Measurements from ENCODE around the gene ZPLD1. TPM values are rescaled to one million over a fixed set of nuclear protein-coding genes. Genes with fewer than 3 reads are reported as not detected.

ZPLD1 gene
- total RNA-seq, 1 donor from 2014 or later, result 0.45 TPM

DNA sequence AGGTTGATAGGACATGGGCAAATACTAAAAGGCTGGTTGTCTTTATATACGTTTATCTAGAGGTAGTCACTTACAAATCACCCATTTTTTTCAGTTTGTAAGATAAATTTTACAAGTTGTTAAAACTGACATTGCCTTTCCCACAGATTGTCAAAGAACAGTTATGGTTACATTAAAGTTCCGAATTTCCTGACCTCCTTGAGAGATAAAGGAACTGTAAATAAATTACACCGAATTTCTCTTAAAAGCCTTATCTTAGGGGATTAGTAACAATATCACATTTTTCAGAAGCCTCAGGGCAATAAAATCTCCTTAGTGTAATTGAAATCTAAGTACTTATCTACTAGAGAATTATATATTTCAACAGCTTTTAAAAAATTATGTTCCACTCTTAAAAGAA lies 49.5 kb downstream of the ZPLD1 start:
- Histone ChIP-seq H3K27ac (ENCODE audit: low read depth, low read length) (no peak overlapping the region), H3K4me3 (ENCODE audit: insufficient read depth, low read depth, low read length) (no peak overlapping the region), H3K79me2 (ENCODE audit: insufficient read depth, low read length) (no peaks in the 10 kb centered on the region), H3K9me3 (ENCODE audit: insufficient read depth, low read depth, low read length) (no peaks in the 10 kb centered on the region), H2AFZ (ENCODE audit: low read depth, low read length) (no peak overlapping the region), H3K4me2 (ENCODE audit: low read length) (no peak overlapping the region), H3K4me1 (ENCODE audit: insufficient read depth, low read length) (no peaks in the 10 kb centered on the region), H4K20me1 (ENCODE audit: insufficient read depth, low read length) (no peaks in the 10 kb centered on the region), H3K36me3 (ENCODE audit: insufficient read depth, low read length) (no peaks in the 10 kb centered on the region), H3K9ac (ENCODE audit: low read length) (no peak overlapping the region), H3K27me3 (ENCODE audit: insufficient read depth, low read length) (no peaks in the 10 kb centered on the region)
- H3K4me1 Mint-ChIP-seq (ENCODE audit: low read depth, unreplicated experiment), result no peaks in the 10 kb centered on the region
- H3K4me3 Mint-ChIP-seq (ENCODE audit: unreplicated experiment), result no peak overlapping the region
- no peaks in the 10 kb centered on the region for H3K27me3 Mint-ChIP-seq (ENCODE audit: low read depth, unreplicated experiment)
- H3K27ac Mint-ChIP-seq (ENCODE audit: unreplicated experiment), result no peak overlapping the region
- no peaks in the 10 kb centered on the region for H3K36me3 Mint-ChIP-seq (ENCODE audit: low read depth, unreplicated experiment)
- FAIRE-seq (no peak), DNase-seq (ENCODE audit: low read depth) (no peak)
- H3K9me3 Mint-ChIP-seq (ENCODE audit: unreplicated experiment), result no peaks in the 10 kb centered on the region
- TF ChIP-seq, protein P1, sequence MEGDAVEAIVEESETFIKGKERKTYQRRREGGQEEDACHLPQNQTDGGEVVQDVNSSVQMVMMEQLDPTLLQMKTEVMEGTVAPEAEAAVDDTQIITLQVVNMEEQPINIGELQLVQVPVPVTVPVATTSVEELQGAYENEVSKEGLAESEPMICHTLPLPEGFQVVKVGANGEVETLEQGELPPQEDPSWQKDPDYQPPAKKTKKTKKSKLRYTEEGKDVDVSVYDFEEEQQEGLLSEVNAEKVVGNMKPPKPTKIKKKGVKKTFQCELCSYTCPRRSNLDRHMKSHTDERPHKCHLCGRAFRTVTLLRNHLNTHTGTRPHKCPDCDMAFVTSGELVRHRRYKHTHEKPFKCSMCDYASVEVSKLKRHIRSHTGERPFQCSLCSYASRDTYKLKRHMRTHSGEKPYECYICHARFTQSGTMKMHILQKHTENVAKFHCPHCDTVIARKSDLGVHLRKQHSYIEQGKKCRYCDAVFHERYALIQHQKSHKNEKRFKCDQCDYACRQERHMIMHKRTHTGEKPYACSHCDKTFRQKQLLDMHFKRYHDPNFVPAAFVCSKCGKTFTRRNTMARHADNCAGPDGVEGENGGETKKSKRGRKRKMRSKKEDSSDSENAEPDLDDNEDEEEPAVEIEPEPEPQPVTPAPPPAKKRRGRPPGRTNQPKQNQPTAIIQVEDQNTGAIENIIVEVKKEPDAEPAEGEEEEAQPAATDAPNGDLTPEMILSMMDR (IDR thresholded peaks at IDR 0.05; ENCODE audit: insufficient read depth, low read depth, low read length), result no peak
- no peak for TF ChIP-seq EZH2 (IDR thresholded peaks at IDR 0.05; ENCODE audit: insufficient read depth, low read length)

DNA sequence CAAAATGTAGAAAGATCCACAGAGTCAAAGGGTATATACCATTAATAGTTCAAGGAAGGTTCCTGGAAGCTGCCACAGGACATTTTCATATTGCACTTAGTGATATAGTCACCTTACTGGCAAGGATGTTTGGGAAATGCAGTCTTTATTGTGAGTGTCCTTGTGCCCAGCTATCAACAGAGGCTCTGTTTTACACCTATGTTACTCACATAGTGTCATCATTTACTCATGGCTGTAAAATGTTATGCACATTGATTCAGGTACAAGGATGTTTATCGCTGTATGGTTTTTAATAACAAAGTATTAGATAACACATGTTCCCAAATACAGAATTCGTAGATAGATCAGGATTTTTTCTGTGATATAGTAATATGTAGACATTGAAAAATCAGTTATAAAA lies 50.9 kb downstream of the ZPLD1 start:
- Histone ChIP-seq H3K9me3 (ENCODE audit: insufficient read depth, low read depth, low read length) (no peaks in the 10 kb centered on the region), H3K27ac (ENCODE audit: low read depth, low read length) (no peak overlapping the region), H3K4me3 (ENCODE audit: insufficient read depth, low read depth, low read length) (no peak overlapping the region), H2AFZ (ENCODE audit: low read depth, low read length) (no peak overlapping the region), H3K4me2 (ENCODE audit: low read length) (no peak overlapping the region), H3K79me2 (ENCODE audit: insufficient read depth, low read length) (no peaks in the 10 kb centered on the region), H3K9ac (ENCODE audit: low read length) (no peak overlapping the region), H3K36me3 (ENCODE audit: insufficient read depth, low read length) (no peaks in the 10 kb centered on the region), H3K27me3 (ENCODE audit: insufficient read depth, low read length) (no peaks in the 10 kb centered on the region), H3K4me1 (ENCODE audit: insufficient read depth, low read length) (no peaks in the 10 kb centered on the region), H4K20me1 (ENCODE audit: insufficient read depth, low read length) (no peaks in the 10 kb centered on the region)
- DNase-seq (ENCODE audit: low read depth) (no peak), FAIRE-seq (no peak)
- TF ChIP-seq EZH2 (IDR thresholded peaks at IDR 0.05; ENCODE audit: insufficient read depth, low read length), result no peak
- TF ChIP-seq, protein P1 (IDR thresholded peaks at IDR 0.05; ENCODE audit: insufficient read depth, low read depth, low read length), result no peak
- Mint-ChIP-seq H3K9me3 (ENCODE audit: unreplicated experiment) (no peaks in the 10 kb centered on the region), H3K27me3 (ENCODE audit: low read depth, unreplicated experiment) (no peaks in the 10 kb centered on the region), H3K4me1 (ENCODE audit: low read depth, unreplicated experiment) (no peaks in the 10 kb centered on the region), H3K36me3 (ENCODE audit: low read depth, unreplicated experiment) (no peaks in the 10 kb centered on the region), H3K4me3 (ENCODE audit: unreplicated experiment) (no peak overlapping the region), H3K27ac (ENCODE audit: unreplicated experiment) (no peak overlapping the region)

DNA sequence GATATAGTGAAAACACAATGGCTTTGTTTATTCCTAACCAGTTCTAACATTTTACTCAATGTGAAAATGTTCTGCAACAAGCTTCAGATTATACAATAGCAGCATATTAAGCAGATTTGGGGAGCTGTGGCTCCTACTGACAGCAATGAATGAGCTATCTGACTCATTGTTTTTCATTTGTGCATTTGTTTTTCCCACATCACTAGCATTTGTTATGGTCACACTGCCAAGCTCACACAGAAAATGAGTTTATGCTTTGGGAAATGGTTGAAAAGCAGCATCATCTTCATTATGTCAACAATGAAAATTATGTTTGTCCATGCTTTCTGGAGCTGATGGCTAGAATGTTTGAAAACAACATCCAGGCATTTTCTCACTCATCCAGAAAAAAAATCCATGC lies 53.5 kb downstream of the ZPLD1 start:
- TF ChIP-seq EZH2 (IDR thresholded peaks at IDR 0.05; ENCODE audit: insufficient read depth, low read length), result no peak
- TF ChIP-seq, protein P1 (IDR thresholded peaks at IDR 0.05; ENCODE audit: insufficient read depth, low read depth, low read length), result no peak
- Mint-ChIP-seq H3K36me3 (ENCODE audit: low read depth, unreplicated experiment) (no peaks in the 10 kb centered on the region), H3K9me3 (ENCODE audit: unreplicated experiment) (no peaks in the 10 kb centered on the region), H3K27me3 (ENCODE audit: low read depth, unreplicated experiment) (no peaks in the 10 kb centered on the region), H3K27ac (ENCODE audit: unreplicated experiment) (no peak overlapping the region), H3K4me1 (ENCODE audit: low read depth, unreplicated experiment) (no peaks in the 10 kb centered on the region), H3K4me3 (ENCODE audit: unreplicated experiment) (no peak overlapping the region)
- H4K20me1 ChIP-seq (ENCODE audit: insufficient read depth, low read length), result no peaks in the 10 kb centered on the region
- DNase-seq (ENCODE audit: low read depth) (no peak), FAIRE-seq (no peak)
- H3K79me2 ChIP-seq (ENCODE audit: insufficient read depth, low read length), result no peaks in the 10 kb centered on the region
- no peaks in the 10 kb centered on the region for H3K36me3 ChIP-seq (ENCODE audit: insufficient read depth, low read length)
- H3K9ac ChIP-seq (ENCODE audit: low read length), result no peak overlapping the region
- no peak overlapping the region for H3K4me2 ChIP-seq (ENCODE audit: low read length)
- no peaks in the 10 kb centered on the region for H3K9me3 ChIP-seq (ENCODE audit: insufficient read depth, low read depth, low read length)
- no peak overlapping the region for H3K4me3 ChIP-seq (ENCODE audit: insufficient read depth, low read depth, low read length)
- H2AFZ ChIP-seq (ENCODE audit: low read depth, low read length), result no peak overlapping the region
- H3K27me3 ChIP-seq (ENCODE audit: insufficient read depth, low read length), result no peaks in the 10 kb centered on the region
- no peaks in the 10 kb centered on the region for H3K4me1 ChIP-seq (ENCODE audit: insufficient read depth, low read length)
- H3K27ac ChIP-seq (ENCODE audit: low read depth, low read length), result no peak overlapping the region

Measured in astrocyte (in vitro differentiated cells and primary cell).